ENCODE data around the gene RPGRIP1L. TPM values are rescaled to one million over a fixed set of nuclear protein-coding genes. Genes with fewer than 3 reads are reported as not detected.

RPGRIP1L gene
- total RNA-seq, 1 experiment from 2014 or later = 10.3 TPM

DNA sequence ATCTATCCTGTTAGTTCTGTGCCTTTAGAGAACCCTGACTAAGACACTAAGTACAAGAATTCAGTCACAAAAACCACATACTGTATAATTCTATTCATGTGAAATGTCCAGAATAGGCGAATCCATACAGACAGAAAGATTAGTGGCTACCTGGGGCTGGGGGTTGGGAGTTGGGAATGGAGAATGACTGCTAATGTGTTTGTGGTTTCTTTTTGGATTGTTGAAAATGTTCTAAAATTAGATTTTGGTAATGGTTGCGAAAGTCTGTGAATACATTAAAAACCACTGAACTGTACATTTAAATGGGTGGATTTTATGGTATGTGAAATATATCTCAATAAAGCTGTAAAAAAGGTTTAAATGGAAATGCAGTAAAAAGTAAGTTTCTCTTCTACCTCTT is 120.3 kb downstream of the RPGRIP1L start:
- no peak for DNase-seq (ENCODE audit: low read depth, low spot score)
- Histone ChIP-seq H3K27ac (ENCODE audit: low read depth, low read length) (no peak overlapping the region), H3K9me3 (ENCODE audit: control insufficient read depth in 1 of 2, insufficient read depth in 1 of 2, low read depth in 1 of 2, low read length in 2 of 2) (no peaks in the 10 kb centered on the region), H3K4me3 (replicated peaks in 1 of 2; ENCODE audit: low read depth in 1 of 2, low read length in 2 of 2) (no peak overlapping the region), H2AFZ (ENCODE audit: low read depth, low read length, poor library complexity, severe bottlenecking) (no peak overlapping the region), H3K9ac (ENCODE audit: low read length) (no peak overlapping the region), H3K27me3 (ENCODE audit: insufficient read depth, low read length) (no peaks in the 10 kb centered on the region), H4K20me1 (ENCODE audit: insufficient read depth) (no peaks in the 10 kb centered on the region), H3K9me2 (ENCODE audit: insufficient read depth) (no peaks in the 10 kb centered on the region), H3K4me1 (ENCODE audit: control insufficient read depth in 1 of 2, insufficient read depth in 2 of 2, low read length in 2 of 2) (no peaks in the 10 kb centered on the region), H3K36me3 (ENCODE audit: control insufficient read depth in 1 of 2, insufficient read depth in 2 of 2, low read length in 2 of 2) (no peaks in the 10 kb centered on the region), H3K4me2 (ENCODE audit: low read length) (no peak overlapping the region), H3K79me2 (ENCODE audit: insufficient read depth, low read length) (no peaks in the 10 kb centered on the region)
- TF ChIP-seq, protein P1, sequence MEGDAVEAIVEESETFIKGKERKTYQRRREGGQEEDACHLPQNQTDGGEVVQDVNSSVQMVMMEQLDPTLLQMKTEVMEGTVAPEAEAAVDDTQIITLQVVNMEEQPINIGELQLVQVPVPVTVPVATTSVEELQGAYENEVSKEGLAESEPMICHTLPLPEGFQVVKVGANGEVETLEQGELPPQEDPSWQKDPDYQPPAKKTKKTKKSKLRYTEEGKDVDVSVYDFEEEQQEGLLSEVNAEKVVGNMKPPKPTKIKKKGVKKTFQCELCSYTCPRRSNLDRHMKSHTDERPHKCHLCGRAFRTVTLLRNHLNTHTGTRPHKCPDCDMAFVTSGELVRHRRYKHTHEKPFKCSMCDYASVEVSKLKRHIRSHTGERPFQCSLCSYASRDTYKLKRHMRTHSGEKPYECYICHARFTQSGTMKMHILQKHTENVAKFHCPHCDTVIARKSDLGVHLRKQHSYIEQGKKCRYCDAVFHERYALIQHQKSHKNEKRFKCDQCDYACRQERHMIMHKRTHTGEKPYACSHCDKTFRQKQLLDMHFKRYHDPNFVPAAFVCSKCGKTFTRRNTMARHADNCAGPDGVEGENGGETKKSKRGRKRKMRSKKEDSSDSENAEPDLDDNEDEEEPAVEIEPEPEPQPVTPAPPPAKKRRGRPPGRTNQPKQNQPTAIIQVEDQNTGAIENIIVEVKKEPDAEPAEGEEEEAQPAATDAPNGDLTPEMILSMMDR (IDR thresholded peaks at IDR 0.05 in 2 of 3, conservative IDR thresholded peaks at IDR 0.05 in 1 of 3; ENCODE audit: borderline replicate concordance in 1 of 3, insufficient read depth in 1 of 3, low read depth in 2 of 3, low read length in 2 of 3) = no peak
- TF ChIP-seq YY1 (IDR thresholded peaks at IDR 0.05; ENCODE audit: extremely low read depth, insufficient replicate concordance, low read depth, low read length) (no peak), JUND (IDR thresholded peaks at IDR 0.05) (no peak), ZNF274 (IDR thresholded peaks at IDR 0.05; ENCODE audit: low read depth, low read length) (no peak)
- TF ChIP-seq, protein P2, sequence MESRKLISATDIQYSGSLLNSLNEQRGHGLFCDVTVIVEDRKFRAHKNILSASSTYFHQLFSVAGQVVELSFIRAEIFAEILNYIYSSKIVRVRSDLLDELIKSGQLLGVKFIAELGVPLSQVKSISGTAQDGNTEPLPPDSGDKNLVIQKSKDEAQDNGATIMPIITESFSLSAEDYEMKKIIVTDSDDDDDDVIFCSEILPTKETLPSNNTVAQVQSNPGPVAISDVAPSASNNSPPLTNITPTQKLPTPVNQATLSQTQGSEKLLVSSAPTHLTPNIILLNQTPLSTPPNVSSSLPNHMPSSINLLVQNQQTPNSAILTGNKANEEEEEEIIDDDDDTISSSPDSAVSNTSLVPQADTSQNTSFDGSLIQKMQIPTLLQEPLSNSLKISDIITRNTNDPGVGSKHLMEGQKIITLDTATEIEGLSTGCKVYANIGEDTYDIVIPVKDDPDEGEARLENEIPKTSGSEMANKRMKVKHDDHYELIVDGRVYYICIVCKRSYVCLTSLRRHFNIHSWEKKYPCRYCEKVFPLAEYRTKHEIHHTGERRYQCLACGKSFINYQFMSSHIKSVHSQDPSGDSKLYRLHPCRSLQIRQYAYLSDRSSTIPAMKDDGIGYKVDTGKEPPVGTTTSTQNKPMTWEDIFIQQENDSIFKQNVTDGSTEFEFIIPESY (IDR thresholded peaks at IDR 0.05; ENCODE audit: extremely low read depth, insufficient replicate concordance, low read length) = no peak
- intact Hi-C loops (cut with micrococcal nuclease) = no loop called here
- no peak for ATAC-seq
- CTCF ChIA-PET = no interaction called here
- no TSS peak for BruUV-seq (replicated peaks)
- RAD21 ChIA-PET (ENCODE audit: low non-redundant PET in 1 of 2, low total read pairs in 2 of 2, uncharacterized antibody in 2 of 2, unreplicated experiment in 2 of 2) = no interaction called here
- POLR2A ChIA-PET = no interaction called here

Data from HCT116 (cell line).